Measurements from ENCODE around the gene PAM.

Gene PAM

GRCh38 chr5:102863764-102864560 is 108.9 kb downstream of the PAM start:
- no peak for DNase-seq

- no peak for DNase-seq
These were observed 110.0 kb downstream of the PAM start for GRCh38 chr5:102865171-102865509.

GRCh38 chr5:102865510-102866236 is 110.6 kb downstream of the PAM start:
- DNase-seq: no peak

- DNase-seq: no peak
These were observed 111.1 kb downstream of the PAM start for GRCh38 chr5:102866237-102866600.

GRCh38 chr5:102867992-102868662 is 113.0 kb downstream of the PAM start:
- DNase-seq: no peak

GRCh38 chr5:102869230-102869629 is 114.1 kb downstream of the PAM start:
- no peak for DNase-seq

GRCh38 chr5:102873379-102873932 is 118.4 kb downstream of the PAM start:
- no peak for DNase-seq

GRCh38 chr5:102874054-102874453 is 118.9 kb downstream of the PAM start:
- DNase-seq: no peak

- DNase-seq: no peak
These were observed 120.6 kb downstream of the PAM start for GRCh38 chr5:102875721-102876123.

- DNase-seq: no peak
These were observed 121.5 kb downstream of the PAM start for GRCh38 chr5:102876610-102877009.

- no peak for DNase-seq
These were observed 124.6 kb downstream of the PAM start for GRCh38 chr5:102879741-102880140.

- DNase-seq: no peak
These were observed 131.5 kb downstream of the PAM start for GRCh38 chr5:102886586-102886985.

- no peak for DNase-seq
These were observed 133.4 kb downstream of the PAM start for GRCh38 chr5:102888483-102888882.

- DNase-seq: no peak
These were observed 133.9 kb downstream of the PAM start for GRCh38 chr5:102889033-102889432.

GRCh38 chr5:102890133-102890532 is 135.0 kb downstream of the PAM start:
- DNase-seq: no peak

- no peak for DNase-seq
These were observed 136.1 kb downstream of the PAM start for GRCh38 chr5:102891175-102891574.

- DNase-seq: no peak
These were observed 138.8 kb downstream of the PAM start for GRCh38 chr5:102893942-102894341.

- no peak for DNase-seq
These were observed 140.1 kb downstream of the PAM start for GRCh38 chr5:102895234-102895633.

- DNase-seq: no peak
These were observed 140.9 kb downstream of the PAM start for GRCh38 chr5:102895976-102896375.

- DNase-seq: no peak
These were observed 146.5 kb downstream of the PAM start for GRCh38 chr5:102901424-102902134.

- no peak for DNase-seq
These were observed 147.0 kb downstream of the PAM start for GRCh38 chr5:102902135-102902448.

- DNase-seq: no peak
These were observed 147.5 kb downstream of the PAM start for GRCh38 chr5:102902647-102903046.
